SK-N-SH (cell line): ENCODE results near the gene CEBPB. TPM values are rescaled to one million over a fixed set of nuclear protein-coding genes. Genes with fewer than 3 reads are reported as not detected.
A peak's percentile ranks its signal among the peaks of the same experiment; 100 is the strongest.

ENCODE experiments used
- CTCF ChIA-PET: fragments of 300-600, 350-600 bp; formaldehyde crosslinking; extraction: SDS; loops from one replicate; lab custom pipeline; 2021; lab: Yijun Ruan, JAX
- POLR2A ChIA-PET: fragments of 350-600 bp; sonication (Branson Sonifier 250); formaldehyde crosslinking; extraction: SDS; loops from one replicate; lab custom pipeline; 2020; ENCODE audit warnings: antibody characterized with exemption, inconsistent platforms; lab: Yijun Ruan, JAX
- DNase-seq: peaks from one replicate; pipeline ENCODE4 v3.0.0; 2012
- H2AFZ ChIP-seq: fragments of 200-600 bp; sonication (generic); 2 replicates; pipeline ENCODE4 v1.8.1; 2016; ENCODE audit warnings: antibody characterized with exemption, mild to moderate bottlenecking, low read depth
- H3F3A ChIP-seq: fragments of 200-600 bp; sonication (generic); replicated peaks from 2 replicates; pipeline ENCODE3; 2016; ENCODE audit warnings: antibody characterized with exemption, mild to moderate bottlenecking; ENCODE audit not compliant: insufficient read depth
- H3K27ac ChIP-seq, 2 experiments: fragments of 200-500 bp in 1 of 2; fragments of 200-600 bp in 1 of 2; sonication (Bioruptor generic) in 1 of 2; sonication (generic), shearing (Covaris generic) in 1 of 2; 2 replicates each; pipeline versions ENCODE4 v1.5.1 to v1.6.1; 2014 to 2016; ENCODE audit warnings: low read depth in 2 of 2, inconsistent platforms in 1 of 2, low read length in 1 of 2, mild to moderate bottlenecking in 1 of 2, mixed read lengths in 1 of 2
- H3K27me3 ChIP-seq: fragments of 200-600 bp; sonication (generic), shearing (Covaris generic); 2 replicates; pipeline ENCODE4 v1.6.1; 2016; ENCODE audit warnings: mixed run types; ENCODE audit not compliant: insufficient read depth
- H3K36me3 ChIP-seq, 2 experiments: fragments of 200-500 bp in 1 of 2; fragments of 200-600 bp in 1 of 2; sonication (Bioruptor generic) in 1 of 2; sonication (generic) in 1 of 2; replicated peaks in 1 of 2; 2 replicates each; pipeline versions ENCODE3 to v1.5.1; 2014 to 2016; ENCODE audit warnings: low read length in 1 of 2, mild to moderate bottlenecking in 1 of 2; ENCODE audit not compliant: insufficient read depth in 2 of 2, control insufficient read depth in 1 of 2
- H3K4me1 ChIP-seq, 2 experiments: fragments of 200-500 bp in 1 of 2; fragments of 200-600 bp in 1 of 2; sonication (Bioruptor generic) in 1 of 2; sonication (generic), shearing (Covaris generic) in 1 of 2; 2 replicates each; pipeline versions ENCODE4 v1.5.1 to v1.6.1; 2014 to 2016; ENCODE audit warnings: low read depth in 1 of 2, low read length in 1 of 2, mixed run types in 1 of 2; ENCODE audit not compliant: insufficient read depth in 2 of 2, control insufficient read depth in 1 of 2
- H3K4me2 ChIP-seq: fragments of 200-600 bp; sonication (generic), shearing (Covaris generic); 2 replicates; pipeline ENCODE4 v1.6.1; 2017; ENCODE audit warnings: mixed run types
- H3K4me3 ChIP-seq, 2 experiments: fragments of 200-500 bp in 1 of 2; fragments of 200-600 bp in 1 of 2; sonication (Bioruptor generic) in 1 of 2; sonication (generic), shearing (Covaris generic) in 1 of 2; 2 replicates each; pipeline versions ENCODE4 v1.5.1 to v1.8.1; 2014 to 2016; ENCODE audit warnings: low read depth in 2 of 2, inconsistent platforms in 1 of 2, low read length in 1 of 2, mild to moderate bottlenecking in 1 of 2, mixed read lengths in 1 of 2, moderate library complexity in 1 of 2
- H3K79me2 ChIP-seq: fragments of 200-600 bp; sonication (generic); 2 replicates; pipeline ENCODE4 v1.8.1; 2017; ENCODE audit warnings: mild to moderate bottlenecking; ENCODE audit not compliant: insufficient read depth
- H3K9ac ChIP-seq: fragments of 200-600 bp; sonication (generic); 2 replicates; pipeline ENCODE4 v1.6.1; 2017; ENCODE audit warnings: mixed run types
- H3K9me2 ChIP-seq: fragments of 200-600 bp; sonication (generic); 2 replicates; pipeline ENCODE4 v1.6.1; 2017; ENCODE audit warnings: mixed run types
- H3K9me3 ChIP-seq: fragments of 200-600 bp; sonication (generic); 2 replicates; pipeline ENCODE4 v1.6.1; 2017; ENCODE audit warnings: mixed run types, mild to moderate bottlenecking, moderate library complexity
- H4K20me1 ChIP-seq: fragments of 200-600 bp; sonication (generic); 2 replicates; pipeline ENCODE4 v1.6.1; 2017; ENCODE audit warnings: mild to moderate bottlenecking, mixed run types; ENCODE audit not compliant: insufficient read depth
- CTCF ChIP-seq: fragments of 200-600 bp; sonication (generic); IDR thresholded peaks from 2 replicates; pipeline ENCODE4 v1.6.1; 2017; ENCODE audit warnings: antibody characterized with exemption, mild to moderate bottlenecking, moderate library complexity
- ELF1 ChIP-seq: IDR thresholded peaks from 2 replicates; pipeline ENCODE4 v1.4.0; 2012
- GABPA ChIP-seq: IDR thresholded peaks from 2 replicates; pipeline ENCODE4 v1.4.0; 2012; ENCODE audit warnings: low read depth, mild to moderate bottlenecking
- JUND ChIP-seq: IDR thresholded peaks from 2 replicates; pipeline ENCODE4 v1.4.0; 2012
- MEF2A ChIP-seq: IDR thresholded peaks from 2 replicates; pipeline ENCODE4 v1.4.0; 2012; ENCODE audit warnings: low read depth, borderline replicate concordance
- NRF1 ChIP-seq: IDR thresholded peaks from 2 replicates; pipeline ENCODE4 v1.6.1; 2012; ENCODE audit warnings: low read depth, mild to moderate bottlenecking, low read length
- REST ChIP-seq: IDR thresholded peaks from 2 replicates; pipeline ENCODE4 v1.6.1; 2012; ENCODE audit warnings: mild to moderate bottlenecking, low read depth, low read length, moderate library complexity
- SIN3A ChIP-seq: IDR thresholded peaks from 2 replicates; pipeline ENCODE4 v1.6.1; 2012; ENCODE audit warnings: low read depth, mild to moderate bottlenecking, low read length, moderate library complexity, borderline replicate concordance
- SMC3 ChIP-seq: IDR thresholded peaks from 2 replicates; pipeline ENCODE4 v1.6.1; 2012; ENCODE audit warnings: low read depth, low read length, improper control_type of control experiment
- TAF1 ChIP-seq: IDR thresholded peaks from 2 replicates; pipeline ENCODE4 v1.6.1; 2012; ENCODE audit warnings: low read depth, mild to moderate bottlenecking, low read length, moderate library complexity, borderline replicate concordance
- TCF12 ChIP-seq: IDR thresholded peaks from 2 replicates; pipeline ENCODE4 v1.4.0; 2012
- TEAD4 ChIP-seq: IDR thresholded peaks from 2 replicates; pipeline ENCODE4 v1.4.0; 2012; ENCODE audit warnings: mild to moderate bottlenecking, borderline replicate concordance; ENCODE audit not compliant: insufficient read depth
- YY1 ChIP-seq: IDR thresholded peaks from 2 replicates; pipeline ENCODE4 v1.4.0; 2012; ENCODE audit warnings: low read depth, mild to moderate bottlenecking
- WGBS: methylation state at CpG from one replicate; pipeline ENCODE4 v1.1.6; 2017; ENCODE audit warnings: low lambda C conversion rate; 5-methylcytosine and 5-hydroxymethylcytosine counted together
- polyA plus RNA-seq, 3 experiments: library from polyadenylated mRNA; depleted of rRNA; stranded (reverse); fragments of >200 nt; gene quantifications; 2 replicates each; pipeline ENCODE4 v1.2.3, GENCODE V29; 2012
- TF ChIP-seq, protein P1 (sequence below): IDR thresholded peaks from 2 replicates; pipeline ENCODE4 v1.4.0; 2012; ENCODE audit warnings: low read depth, borderline replicate concordance

CEBPB gene
- polyA plus RNA-seq, 1 of the 3 experiments (the other 2 are of a cell fraction) = 14.7 TPM

- peaks cover 32% of the 10 kb centered on the region for H4K20me1 ChIP-seq
- POLR2A ChIA-PET = no interaction called here
- H3K36me3 ChIP-seq = peaks cover 0 to 7% of the 10 kb centered on the region in 2 experiments
- no peak overlapping the region for H2AFZ ChIP-seq
- peak overlapping the region in 1 of 2 experiments; percentile 93; a peak in 1 of 4 replicates for H3K27ac ChIP-seq
- no peaks in the 10 kb centered on the region for H3K9me2 ChIP-seq
- H3K9ac ChIP-seq = peak overlapping the region; percentile 94
- H3K4me2 ChIP-seq = peak overlapping the region; percentile 92
- H3K4me3 ChIP-seq = peak overlapping the region; percentile 73 to 74; a peak in 3 of 4 replicates
- H3K27me3 ChIP-seq = no peaks in the 10 kb centered on the region
- H3K9me3 ChIP-seq = no peaks in the 10 kb centered on the region
- peaks cover 4 to 19% of the 10 kb centered on the region in 2 experiments; a peak in 3 of 4 replicates for H3K4me1 ChIP-seq
- TF ChIP-seq NRF1 = no peak
- no peak for TF ChIP-seq JUND
- no peak for TF ChIP-seq CTCF
- TF ChIP-seq, protein P1, sequence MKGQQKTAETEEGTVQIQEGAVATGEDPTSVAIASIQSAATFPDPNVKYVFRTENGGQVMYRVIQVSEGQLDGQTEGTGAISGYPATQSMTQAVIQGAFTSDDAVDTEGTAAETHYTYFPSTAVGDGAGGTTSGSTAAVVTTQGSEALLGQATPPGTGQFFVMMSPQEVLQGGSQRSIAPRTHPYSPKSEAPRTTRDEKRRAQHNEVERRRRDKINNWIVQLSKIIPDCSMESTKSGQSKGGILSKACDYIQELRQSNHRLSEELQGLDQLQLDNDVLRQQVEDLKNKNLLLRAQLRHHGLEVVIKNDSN = no peak
- TF ChIP-seq TCF12 = no peak
- TF ChIP-seq TEAD4 = no peak
- TF ChIP-seq GABPA = no peak
- no peak for TF ChIP-seq TAF1
- no peak for TF ChIP-seq ELF1
- no peak for TF ChIP-seq SIN3A
- no peak for TF ChIP-seq SMC3
- no peak for TF ChIP-seq YY1
- TF ChIP-seq MEF2A = no peak
- no peak for TF ChIP-seq REST
- CTCF ChIA-PET = interaction anchor here (1.1 kb wide), 2 partner anchors 186 to 270 kb away, joined by 3 read pairs; no protein-coding TSS in a partner anchor
- no peak for DNase-seq
- H3K79me2 ChIP-seq = peaks cover 37% of the 10 kb centered on the region
- H3F3A ChIP-seq = peaks cover 3% of the 10 kb centered on the region
- WGBS = 88% methylated on average over 7 of the region's 16 CpGs
Measured at GRCh38 chr20:50193836-50194421, 3.3 kb downstream of the CEBPB start.
